COLO829 (cell line): ENCODE measurements around the gene ELOVL7.
"Not testable (repeated sequence)": the region's sequence is repeated elsewhere in the genome, so short reads cannot be mapped to it uniquely, and the experiment has no call there.

ENCODE experiments used
- DNase-seq: peaks from one replicate; pipeline ENCODE4 v3.0.0; 2012; ENCODE audit warnings: low spot score

ELOVL7 gene

GRCh38 chr5:60792438-60792837 lies 51.6 kb downstream of the ELOVL7 start:
- no peak for DNase-seq

GRCh38 chr5:60789551-60789950 lies 54.5 kb downstream of the ELOVL7 start:
- DNase-seq: no peak

- no peak for DNase-seq
Observed at GRCh38 chr5:60788863-60789513, 55.1 kb downstream of the ELOVL7 start.

GRCh38 chr5:60779466-60779865 lies 64.6 kb downstream of the ELOVL7 start:
- DNase-seq: no peak

GRCh38 chr5:60776343-60776742 lies 67.7 kb downstream of the ELOVL7 start:
- no peak for DNase-seq

- no peak for DNase-seq
Observed at GRCh38 chr5:60765019-60765709, 78.9 kb downstream of the ELOVL7 start.

GRCh38 chr5:60763061-60763460 lies 81.0 kb downstream of the ELOVL7 start:
- DNase-seq: no peak

- DNase-seq: no peak
Observed at GRCh38 chr5:60754495-60754894, 89.6 kb downstream of the ELOVL7 start.

- DNase-seq: no peak
Observed at GRCh38 chr5:60744682-60745081, 99.4 kb downstream of the ELOVL7 start.

- DNase-seq: no peak
Observed at GRCh38 chr5:60743511-60744314, 100.4 kb downstream of the ELOVL7 start.

GRCh38 chr5:60740322-60740721 lies 103.7 kb downstream of the ELOVL7 start:
- DNase-seq: no peak

- no peak for DNase-seq
Observed at GRCh38 chr5:60738933-60739332, 105.1 kb downstream of the ELOVL7 start.

GRCh38 chr5:60738461-60738860 lies 105.6 kb downstream of the ELOVL7 start:
- no peak for DNase-seq

GRCh38 chr5:60730858-60731257 lies 113.2 kb downstream of the ELOVL7 start:
- DNase-seq: not testable (repeated sequence)

GRCh38 chr5:60727033-60727679 lies 116.9 kb downstream of the ELOVL7 start:
- no peak for DNase-seq

- DNase-seq: no peak
Observed at GRCh38 chr5:60724126-60724525, 119.9 kb downstream of the ELOVL7 start.

GRCh38 chr5:60722416-60722815 lies 121.7 kb downstream of the ELOVL7 start:
- DNase-seq: no peak

- no peak for DNase-seq
Observed at GRCh38 chr5:60719329-60719728, 124.7 kb downstream of the ELOVL7 start.

- no peak for DNase-seq
Observed at GRCh38 chr5:60718166-60718892, 125.7 kb downstream of the ELOVL7 start.

- not testable (repeated sequence) for DNase-seq
Observed at GRCh38 chr5:60715201-60715928, 128.7 kb downstream of the ELOVL7 start.

- no peak for DNase-seq
Observed at GRCh38 chr5:60712950-60713349, 131.1 kb downstream of the ELOVL7 start.
